ENCODE results near the gene DGKG.

DNA sequence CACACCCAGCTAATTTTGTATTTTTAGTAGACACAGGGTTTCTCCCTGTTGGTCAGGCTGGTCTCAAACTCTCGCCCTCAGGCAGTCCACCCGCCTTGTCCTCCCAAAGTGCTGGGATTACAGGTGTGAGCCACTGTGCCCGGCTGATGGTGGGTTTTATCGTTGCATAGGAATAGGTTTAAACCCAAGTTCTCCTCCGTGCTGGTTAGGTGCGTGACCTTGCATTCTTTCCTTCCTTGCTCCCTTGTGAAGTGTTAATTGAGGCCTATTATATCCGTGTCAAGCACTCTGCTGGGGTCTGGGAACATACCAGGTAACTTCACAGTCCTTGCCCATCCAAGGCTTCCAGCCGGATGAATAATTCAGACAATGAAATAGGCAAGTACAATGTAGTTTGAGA is 233.9 kb downstream of the DGKG start:
- no peak for TF ChIP-seq EZH2 (IDR thresholded peaks at IDR 0.05; ENCODE audit: borderline replicate concordance, insufficient read depth, low read depth, low read length, poor library complexity, severe bottlenecking)
- TF ChIP-seq CTCF (IDR thresholded peaks at IDR 0.05) = no peak

Measured in B cell (primary cell).